SU-DHL-6 (cell line): ENCODE data around the gene HCN3.
"Not testable (repeated sequence)": the region's sequence is repeated elsewhere in the genome, so short reads cannot be mapped to it uniquely, and the experiment has no call there.

ENCODE experiments used
- CTCF ChIP-seq: fragments of 200-600 bp; sonication (generic); IDR thresholded peaks from one replicate; pipeline ENCODE4 v1.5.1; 2017; ENCODE audit warnings: antibody characterized with exemption, mild to moderate bottlenecking, low read length, moderate library complexity; ENCODE audit not compliant: insufficient read depth, poor library complexity, severe bottlenecking
- EZH2phosphoT487 ChIP-seq: fragments of 200-600 bp; sonication (generic), shearing (Covaris generic); conservative IDR thresholded peaks from 2 replicates; pipeline ENCODE4 v1.6.1; 2018; ENCODE audit warnings: mild to moderate bottlenecking, antibody characterized with exemption, low read length, moderate library complexity, mixed read lengths

GRCh38 chr1:155291006-155291405 lies 13.7 kb downstream of the HCN3 start:
- not testable (repeated sequence) for TF ChIP-seq CTCF, EZH2phosphoT487
